GM15510 (cell line): ENCODE results near the gene GRK3.

Experiments
- POLR2A ChIP-seq: IDR thresholded peaks from 3 replicates; pipeline ENCODE4 v1.6.1; 2011; ENCODE audit warnings: borderline replicate concordance; ENCODE audit not compliant: insufficient read length; ENCODE audit errors: extremely low read depth

GRK3 gene

DNA sequence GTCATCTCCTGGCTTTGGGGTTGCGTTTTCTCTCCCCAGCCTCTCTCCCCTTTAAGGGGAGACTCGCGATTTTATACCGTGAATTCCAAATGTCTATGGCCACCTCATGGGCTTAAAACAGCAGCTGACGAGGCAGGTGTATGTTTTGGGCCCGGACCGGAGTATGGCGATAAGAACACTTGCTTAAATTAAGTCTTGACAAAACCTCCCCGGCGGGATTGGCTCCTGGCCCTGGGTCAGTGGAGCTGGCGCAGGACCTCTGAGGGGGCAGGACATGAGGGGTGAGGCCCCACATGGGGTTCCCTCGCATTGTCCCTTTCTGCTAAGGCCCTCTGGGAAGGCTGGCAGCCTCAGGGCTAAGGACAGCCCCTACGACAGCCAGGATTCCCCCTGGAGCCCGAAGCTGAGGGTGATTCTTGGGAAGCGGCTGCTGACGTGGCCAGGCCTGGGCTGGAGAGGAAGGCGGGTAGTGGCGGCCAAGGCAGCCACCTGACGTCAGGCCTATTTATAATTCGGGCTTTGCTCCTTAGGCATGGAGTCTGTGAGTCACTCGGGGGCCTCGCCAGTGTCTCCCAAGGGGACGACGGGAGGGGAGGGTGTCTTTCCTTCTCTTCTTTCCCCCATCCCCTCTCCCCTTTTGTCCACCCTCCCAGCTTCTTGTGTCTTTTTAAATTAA, 190.2 kb downstream of the GRK3 start:
- no peak for TF ChIP-seq POLR2A

DNA sequence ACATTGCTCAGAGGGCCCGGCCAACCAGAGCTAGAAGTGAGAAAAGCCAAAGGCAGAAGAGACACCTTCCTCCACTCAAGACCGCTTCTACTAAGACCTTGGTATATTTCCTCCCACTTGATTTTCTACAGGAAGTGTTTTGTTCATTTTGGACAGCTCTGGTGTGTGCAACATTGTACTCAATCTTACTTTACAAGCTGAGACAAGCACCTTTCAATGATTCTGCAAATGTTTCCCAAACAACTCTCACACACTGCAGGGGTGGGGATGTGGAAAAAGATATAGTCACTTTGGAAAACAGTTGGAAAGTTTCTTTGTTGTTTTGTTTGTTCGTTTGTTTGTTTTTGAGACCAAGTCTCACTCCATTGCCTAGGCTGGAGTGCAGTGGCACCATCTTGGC, 193.2 kb downstream of the GRK3 start:
- no peak for TF ChIP-seq POLR2A

DNA sequence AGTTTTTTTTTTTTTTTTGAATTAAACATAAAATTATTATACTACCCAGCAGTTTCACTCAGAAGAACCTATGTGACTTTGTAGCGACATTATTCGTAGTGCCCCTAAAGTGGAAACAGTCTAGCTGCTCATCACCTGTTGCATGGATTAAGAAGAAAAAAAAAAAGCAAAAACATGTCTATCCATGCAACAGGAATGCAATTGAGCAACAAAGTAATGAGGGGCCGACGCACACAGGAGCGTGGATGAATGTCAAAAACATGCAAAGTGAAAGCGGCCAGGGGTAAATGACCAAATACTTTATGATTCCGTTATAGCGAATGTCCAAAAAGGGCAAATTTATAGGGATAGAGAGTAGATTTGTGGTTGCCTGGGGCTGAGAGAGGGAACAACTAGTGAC, 193.8 kb downstream of the GRK3 start:
- TF ChIP-seq POLR2A, result no peak

DNA sequence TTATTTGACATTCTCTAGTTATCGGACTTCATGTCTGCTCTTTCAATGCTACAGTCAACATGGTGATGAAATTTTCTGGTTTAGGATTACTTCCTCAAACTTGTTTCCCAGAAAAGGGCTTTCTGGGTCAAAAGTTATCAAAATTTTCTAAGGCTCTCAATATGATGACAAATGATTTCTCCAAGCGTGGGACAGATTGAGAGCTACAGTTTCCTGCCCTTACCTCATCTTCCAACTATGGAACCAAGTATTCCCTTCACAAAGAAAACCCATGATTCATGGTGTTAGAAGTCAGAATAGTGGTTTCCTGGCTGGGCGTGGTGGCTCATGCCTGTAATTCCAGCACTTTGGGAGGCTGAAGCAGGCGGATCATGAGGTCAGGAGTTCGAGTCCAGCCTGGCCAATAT, 195.4 kb downstream of the GRK3 start:
- TF ChIP-seq POLR2A, result no peak

DNA sequence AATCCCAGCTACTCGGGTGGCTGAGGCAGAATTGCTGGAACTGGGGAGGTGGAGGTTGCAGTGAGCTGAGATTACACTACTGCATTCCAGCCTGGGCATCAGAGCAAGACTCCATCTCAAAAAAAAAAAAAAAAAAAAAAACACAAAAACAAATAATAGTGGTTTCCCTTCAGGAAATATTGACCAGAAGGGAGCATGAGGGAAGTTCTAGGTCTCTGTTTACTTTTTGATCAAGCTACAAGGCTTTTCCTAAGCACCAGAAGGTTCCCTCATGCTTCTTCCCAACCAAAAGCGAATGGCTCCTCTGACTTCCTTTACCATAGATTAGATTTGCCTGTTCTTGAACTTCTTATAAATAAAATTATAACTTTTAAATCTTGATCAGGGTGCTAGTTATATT, 195.8 kb downstream of the GRK3 start:
- TF ChIP-seq POLR2A, result no peak

DNA sequence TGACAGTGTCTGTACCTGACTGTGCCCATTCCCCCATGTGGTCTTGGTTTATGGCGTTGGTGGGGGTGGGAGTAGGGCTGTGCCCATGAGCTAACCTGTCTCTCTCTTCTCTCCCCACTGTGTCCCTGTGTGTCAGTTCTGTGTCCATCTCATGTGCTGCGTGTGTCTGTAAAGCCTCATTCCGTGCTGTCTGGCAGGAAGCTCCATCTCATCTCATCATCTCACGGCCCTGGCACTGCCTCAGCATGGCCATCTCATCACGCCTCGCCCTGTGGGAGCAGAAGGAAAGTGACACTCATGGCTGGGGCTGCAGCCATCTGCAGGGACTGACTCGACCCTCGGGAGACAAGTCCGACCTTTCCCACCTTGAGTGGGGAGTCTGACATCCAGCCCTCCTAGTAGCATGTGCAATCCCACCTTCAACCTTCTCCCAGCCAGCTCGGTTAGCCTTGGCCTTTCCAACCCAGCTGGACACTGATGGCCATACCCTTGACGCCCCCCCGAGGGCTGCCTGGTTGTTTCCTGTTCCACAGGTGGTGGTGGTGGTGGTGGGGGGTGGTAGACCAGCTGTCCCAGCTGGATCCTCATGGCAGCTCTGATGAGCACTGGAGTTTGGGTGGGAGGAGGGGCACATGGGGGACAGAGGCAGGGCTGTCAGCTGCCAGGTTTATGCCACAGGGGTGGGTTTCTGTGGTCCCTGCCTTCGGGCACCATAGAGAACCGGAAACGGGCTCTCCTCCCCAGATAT, 196.5 kb downstream of the GRK3 start:
- TF ChIP-seq POLR2A, result no peak

DNA sequence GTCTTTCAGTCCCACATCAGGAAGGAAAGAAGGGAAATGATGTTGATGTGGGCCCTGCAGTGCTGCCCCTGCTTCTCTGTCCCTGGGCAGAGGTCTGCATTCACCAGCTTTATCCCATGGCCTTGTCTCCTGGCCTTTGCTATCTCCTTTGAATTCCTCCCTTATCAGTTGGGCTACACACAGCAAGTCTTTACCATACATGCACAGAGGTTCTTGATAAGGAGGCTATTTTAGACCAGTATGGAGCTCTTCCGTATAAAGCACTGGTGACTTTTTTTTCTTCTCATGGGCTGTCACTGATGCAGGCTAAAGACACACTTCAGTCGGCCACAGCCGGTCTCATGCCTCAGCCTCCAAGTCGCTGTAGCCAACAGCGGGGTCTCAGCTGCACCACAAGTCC, 197.7 kb downstream of the GRK3 start:
- TF ChIP-seq POLR2A, result no peak

DNA sequence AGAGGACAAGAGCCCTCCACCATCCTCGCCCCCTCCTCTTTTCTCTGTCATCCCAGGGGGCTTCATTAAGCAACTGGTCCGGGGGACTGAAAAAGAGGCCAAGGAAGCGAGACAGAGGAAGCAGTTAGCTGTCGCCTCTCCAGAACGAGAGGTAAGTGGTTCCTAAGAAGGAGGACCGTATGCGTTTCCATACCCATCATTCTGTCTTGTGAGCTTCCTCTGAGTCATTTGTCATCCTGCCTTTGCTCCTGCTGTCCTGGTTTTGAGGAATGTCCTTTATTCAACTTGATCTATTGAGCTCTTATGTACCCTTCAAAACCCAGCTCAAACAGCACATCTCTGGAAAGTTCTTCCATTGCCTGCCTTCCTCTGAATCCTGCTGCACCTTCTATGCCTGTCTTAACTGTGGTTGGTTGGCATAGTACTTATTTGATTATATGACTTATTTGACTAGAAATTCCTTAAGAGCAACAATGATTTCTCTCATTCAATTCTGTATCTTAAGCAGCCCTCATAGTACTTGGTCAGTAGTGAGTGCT, 198.8 kb downstream of the GRK3 start:
- TF ChIP-seq POLR2A, result no peak

DNA sequence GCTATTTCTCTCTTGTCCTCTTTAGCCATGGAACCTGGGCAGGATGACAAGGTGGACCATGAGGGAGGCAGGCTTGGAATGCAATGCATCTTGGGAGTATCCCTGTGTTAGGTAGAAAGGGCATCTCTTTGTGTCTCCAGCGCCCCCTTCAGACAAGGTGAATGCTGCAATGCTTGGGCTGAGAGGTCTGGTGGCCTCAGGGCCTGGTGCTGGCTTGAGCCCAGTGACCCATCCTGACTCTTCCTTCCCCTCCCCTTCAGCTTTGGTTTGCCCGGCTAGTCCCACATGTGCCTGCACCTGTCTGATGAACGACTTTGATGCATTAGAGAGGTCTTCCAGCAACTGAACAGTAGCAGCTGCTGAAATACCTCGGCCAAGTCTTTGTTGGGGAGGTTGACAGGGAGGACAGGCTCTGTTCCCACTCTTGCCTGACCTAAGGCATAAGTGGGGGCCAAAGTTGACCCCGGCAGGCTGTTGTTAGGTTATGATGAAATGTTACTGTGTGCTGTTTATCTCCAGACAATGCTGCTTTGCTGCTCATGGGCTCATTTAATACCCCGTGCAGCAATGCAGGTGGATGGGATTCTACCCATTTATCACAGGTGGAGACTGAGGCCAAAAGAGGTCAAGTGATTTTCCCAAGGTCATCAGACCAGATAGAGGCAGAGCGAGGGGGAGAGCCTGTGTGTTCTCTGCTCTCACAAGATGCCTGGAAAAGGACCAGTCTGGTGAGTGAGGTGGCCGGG, 200.0 kb downstream of the GRK3 start:
- no peak for TF ChIP-seq POLR2A

DNA sequence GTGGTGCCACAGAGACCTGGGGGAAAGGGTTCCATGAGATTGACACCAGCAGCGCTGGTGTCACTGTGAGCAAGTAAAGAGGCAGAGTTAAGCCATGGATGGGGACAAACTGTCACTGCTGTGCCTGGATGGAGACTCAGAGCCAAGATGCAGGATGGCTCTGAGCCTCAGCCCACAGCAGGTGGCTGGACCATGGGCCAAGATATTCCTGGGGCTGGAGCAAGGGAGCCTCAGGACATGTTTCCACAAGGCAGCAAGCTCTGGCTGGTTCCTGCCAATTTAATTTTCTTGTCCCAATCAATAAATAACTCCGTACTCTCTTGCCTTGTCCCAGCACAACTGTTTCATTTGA, 200.5 kb downstream of the GRK3 start:
- TF ChIP-seq POLR2A, result no peak

DNA sequence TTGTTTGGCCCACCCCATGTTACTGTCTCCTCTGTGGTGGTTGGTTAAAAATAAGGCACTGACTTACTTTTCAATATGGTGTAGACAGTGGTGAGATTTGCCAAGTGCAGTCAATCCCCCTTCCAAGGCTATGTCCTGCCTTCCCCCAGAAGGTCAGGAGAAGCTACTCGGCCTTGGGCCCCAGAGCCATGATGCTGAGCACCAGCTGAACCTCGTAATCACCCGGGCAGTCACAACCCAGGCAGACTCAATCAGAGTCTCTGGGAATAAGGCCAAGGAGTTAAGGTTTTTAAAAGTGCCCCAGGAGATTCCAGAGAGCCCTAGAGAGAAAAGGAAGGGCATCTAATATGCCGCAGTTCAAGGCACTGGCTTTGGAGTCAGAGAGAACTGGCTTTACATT, 201.3 kb downstream of the GRK3 start:
- no peak for TF ChIP-seq POLR2A

DNA sequence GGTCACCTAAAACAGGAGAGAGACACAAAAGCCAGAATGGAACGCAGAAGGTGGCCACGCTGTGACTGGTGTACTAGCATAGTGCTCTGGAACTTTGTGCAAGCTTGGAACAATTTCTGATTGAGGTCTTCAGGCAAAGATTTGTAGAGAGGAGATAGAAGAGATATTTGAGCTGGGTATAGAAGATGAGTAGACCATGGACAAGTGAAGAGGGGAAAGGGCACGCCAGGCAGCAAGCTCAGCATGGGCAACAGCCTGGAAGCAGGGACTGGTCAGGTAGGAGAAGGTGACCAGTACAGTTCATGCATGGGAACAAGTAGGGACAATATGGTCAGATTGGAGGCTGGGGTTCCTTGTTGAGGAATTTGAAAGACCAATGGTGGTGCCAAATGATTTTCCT, 201.9 kb downstream of the GRK3 start:
- no peak for TF ChIP-seq POLR2A

DNA sequence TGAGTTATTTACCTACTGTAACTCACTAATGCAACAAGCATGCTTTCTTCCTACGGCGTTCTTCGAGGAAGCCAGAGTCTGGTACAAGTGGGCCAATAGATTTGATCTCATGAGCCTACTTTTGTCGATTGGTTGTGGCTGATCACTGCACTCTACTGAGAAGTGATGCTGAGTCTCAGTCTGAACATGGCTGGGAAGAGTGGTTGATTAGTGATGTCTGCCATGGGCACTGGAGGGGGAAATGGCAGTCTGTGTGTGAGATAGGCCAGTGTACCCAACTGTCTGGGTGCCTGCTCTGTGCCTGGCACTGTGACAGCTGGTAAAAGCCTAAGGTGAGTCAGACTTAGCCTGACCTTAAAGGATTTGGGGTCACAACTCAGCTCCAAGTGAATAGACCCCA, 205.9 kb downstream of the GRK3 start:
- no peak for TF ChIP-seq POLR2A

DNA sequence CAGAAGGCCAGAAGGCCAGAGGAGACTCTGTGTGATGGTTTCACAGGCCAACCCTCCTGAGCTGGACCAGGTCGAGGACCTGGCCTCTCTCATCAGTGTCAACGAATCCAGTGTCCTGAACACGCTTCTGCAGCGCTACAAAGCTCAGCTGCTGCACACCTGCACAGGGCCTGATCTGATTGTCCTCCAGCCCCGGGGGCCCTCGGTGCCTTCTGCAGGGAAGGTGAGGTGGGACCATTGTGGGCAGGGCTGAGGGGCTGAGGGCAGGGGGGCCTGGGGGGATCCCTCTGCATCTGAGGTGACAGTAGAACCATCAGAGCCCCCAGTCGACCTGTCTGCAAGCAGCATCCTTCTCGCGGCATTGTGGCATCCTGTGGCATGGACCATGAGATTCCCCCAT, 207.8 kb downstream of the GRK3 start:
- no peak for TF ChIP-seq POLR2A

DNA sequence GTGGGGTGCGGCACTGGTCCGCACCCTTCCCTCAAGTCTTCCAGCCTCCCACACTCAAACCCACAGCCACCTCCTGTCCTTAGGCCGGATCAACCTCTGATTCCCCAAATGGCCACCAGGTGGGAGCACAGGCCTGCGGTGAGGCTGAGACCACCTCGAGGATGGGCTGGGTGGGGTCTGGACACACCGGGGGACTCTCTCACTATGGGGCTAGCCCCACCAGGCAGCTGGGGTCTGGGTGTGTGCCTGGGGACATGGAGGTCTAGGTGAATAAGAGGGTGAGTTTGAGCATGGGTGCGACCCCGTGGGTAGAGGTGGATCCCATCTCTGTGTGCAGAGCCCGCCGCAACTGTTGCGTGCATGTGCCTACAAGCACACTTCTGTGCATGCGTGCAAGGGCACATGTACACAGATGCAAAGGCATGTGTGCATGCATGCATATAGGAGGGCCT, 210.1 kb downstream of the GRK3 start:
- TF ChIP-seq POLR2A, result no peak
